Lower lobe of right lung (tissue), 2 donors: ENCODE data around the gene THOC1. TPM values are rescaled to one million over a fixed set of nuclear protein-coding genes. Genes with fewer than 3 reads are reported as not detected.

Source experiments
- ATAC-seq, 2 donors: fragments of 200-7000 bp; cut with Tn5 transposase; one replicate each; pipeline ENCODE4 v1.9.1; 2020 to 2022; ENCODE audit warnings: mild to moderate bottlenecking in 2 of 2, moderate library complexity in 2 of 2
- DNase-seq: peaks from one replicate; pipeline ENCODE4 v3.0.0-alpha.2; 2020
- H3K27ac ChIP-seq: fragments of 200-600 bp; one replicate; pipeline ENCODE4 v1.8.0; 2022
- H3K27me3 ChIP-seq: fragments of 200-600 bp; one replicate; pipeline ENCODE4 v1.8.0; 2022; ENCODE audit warnings: low read depth
- H3K36me3 ChIP-seq: fragments of 200-600 bp; one replicate; pipeline ENCODE4 v1.8.0; 2022; ENCODE audit warnings: mild to moderate bottlenecking
- H3K4me1 ChIP-seq: fragments of 200-600 bp; one replicate; pipeline ENCODE4 v1.8.0; 2022
- H3K4me3 ChIP-seq: fragments of 200-600 bp; one replicate; pipeline ENCODE4 v1.8.0; 2022; ENCODE audit warnings: mild to moderate bottlenecking
- H3K9me3 ChIP-seq: fragments of 200-600 bp; one replicate; pipeline ENCODE4 v1.8.0; 2022
- intact Hi-C: fragments of 100-400 bp; cut with DNase I; formaldehyde crosslinking; loops from one replicate; pipeline ENCODE4 v1.11.0; 2022
- total RNA-seq: library from RNA; stranded (reverse); fragmentation: NEBNext Ultra II Directional; extraction: Animal tissue kit (Norgen Biotek cat#: 25700); gene quantifications from one replicate; pipeline ENCODE4 v1.2.1, GENCODE V29; 2021
- TF ChIP-seq, protein P1 (sequence below): fragments of 200-600 bp; IDR thresholded peaks from one replicate; pipeline ENCODE4 v1.8.0; 2022; ENCODE audit warnings: antibody characterized with exemption, mild to moderate bottlenecking
- donor health status: DM: no; HTN: yes; CAD: no; lungs with severe emphysema.

Gene THOC1
- total RNA-seq, 1 donor from 2014 or later = 31.1 TPM

DNA sequence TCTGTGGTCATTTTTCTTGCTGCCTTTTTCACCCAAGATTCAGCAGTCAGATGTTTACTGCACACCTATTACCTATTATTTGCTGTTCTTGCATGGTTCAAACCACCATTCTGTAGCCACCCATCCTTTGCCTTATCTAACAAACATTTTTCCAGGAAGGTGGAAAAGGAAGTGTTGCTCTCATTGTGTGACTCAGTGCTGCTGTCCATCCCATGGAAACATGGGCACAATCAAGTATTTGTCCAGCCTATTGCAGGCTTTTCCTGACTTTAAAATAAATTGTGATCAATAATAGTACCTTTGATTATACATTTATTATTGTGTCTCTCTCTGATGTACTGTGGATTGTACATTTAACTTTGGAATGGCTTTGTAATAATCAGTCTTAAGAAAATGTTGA lies 56.3 kb downstream of the THOC1 start:
- no peak overlapping the region for H3K27ac ChIP-seq
- H3K4me1 ChIP-seq = no peaks in the 10 kb centered on the region
- DNase-seq (no peak), ATAC-seq (no peak)
- no peak overlapping the region for H3K4me3 ChIP-seq
- H3K9me3 ChIP-seq = no peaks in the 10 kb centered on the region
- no peaks in the 10 kb centered on the region for H3K27me3 ChIP-seq
- H3K36me3 ChIP-seq = peaks cover 90% of the 10 kb centered on the region
- intact Hi-C loops = no loop called here
- TF ChIP-seq, protein P1, sequence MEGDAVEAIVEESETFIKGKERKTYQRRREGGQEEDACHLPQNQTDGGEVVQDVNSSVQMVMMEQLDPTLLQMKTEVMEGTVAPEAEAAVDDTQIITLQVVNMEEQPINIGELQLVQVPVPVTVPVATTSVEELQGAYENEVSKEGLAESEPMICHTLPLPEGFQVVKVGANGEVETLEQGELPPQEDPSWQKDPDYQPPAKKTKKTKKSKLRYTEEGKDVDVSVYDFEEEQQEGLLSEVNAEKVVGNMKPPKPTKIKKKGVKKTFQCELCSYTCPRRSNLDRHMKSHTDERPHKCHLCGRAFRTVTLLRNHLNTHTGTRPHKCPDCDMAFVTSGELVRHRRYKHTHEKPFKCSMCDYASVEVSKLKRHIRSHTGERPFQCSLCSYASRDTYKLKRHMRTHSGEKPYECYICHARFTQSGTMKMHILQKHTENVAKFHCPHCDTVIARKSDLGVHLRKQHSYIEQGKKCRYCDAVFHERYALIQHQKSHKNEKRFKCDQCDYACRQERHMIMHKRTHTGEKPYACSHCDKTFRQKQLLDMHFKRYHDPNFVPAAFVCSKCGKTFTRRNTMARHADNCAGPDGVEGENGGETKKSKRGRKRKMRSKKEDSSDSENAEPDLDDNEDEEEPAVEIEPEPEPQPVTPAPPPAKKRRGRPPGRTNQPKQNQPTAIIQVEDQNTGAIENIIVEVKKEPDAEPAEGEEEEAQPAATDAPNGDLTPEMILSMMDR = no peak

DNA sequence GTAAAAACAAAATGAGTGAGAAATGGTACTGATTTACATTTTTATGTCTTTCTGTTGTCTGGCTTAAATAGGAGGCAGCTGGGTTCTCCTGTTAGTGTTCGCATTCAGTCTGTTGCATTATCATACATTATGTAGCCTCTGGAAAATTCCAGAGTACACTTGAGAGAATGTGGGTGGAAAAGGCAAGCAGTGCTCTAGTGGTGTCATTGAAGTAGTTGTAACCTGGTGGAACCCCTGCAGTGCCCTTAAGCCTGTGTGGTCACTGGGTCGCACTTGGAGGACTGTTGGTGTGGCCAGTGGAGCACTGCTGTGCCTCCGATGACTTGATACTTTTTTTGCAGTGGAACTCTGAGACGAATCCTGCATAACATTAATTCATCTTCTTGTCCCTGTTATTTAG lies 57.1 kb downstream of the THOC1 start:
- Histone ChIP-seq H3K4me3 (no peak overlapping the region), H3K4me1 (no peaks in the 10 kb centered on the region), H3K9me3 (no peaks in the 10 kb centered on the region), H3K27me3 (no peaks in the 10 kb centered on the region), H3K36me3 (peaks cover 90% of the 10 kb centered on the region), H3K27ac (no peak overlapping the region)
- TF ChIP-seq, protein P1 = no peak
- no peak for ATAC-seq
- DNase-seq = no peak
- intact Hi-C loops = no loop called here

DNA sequence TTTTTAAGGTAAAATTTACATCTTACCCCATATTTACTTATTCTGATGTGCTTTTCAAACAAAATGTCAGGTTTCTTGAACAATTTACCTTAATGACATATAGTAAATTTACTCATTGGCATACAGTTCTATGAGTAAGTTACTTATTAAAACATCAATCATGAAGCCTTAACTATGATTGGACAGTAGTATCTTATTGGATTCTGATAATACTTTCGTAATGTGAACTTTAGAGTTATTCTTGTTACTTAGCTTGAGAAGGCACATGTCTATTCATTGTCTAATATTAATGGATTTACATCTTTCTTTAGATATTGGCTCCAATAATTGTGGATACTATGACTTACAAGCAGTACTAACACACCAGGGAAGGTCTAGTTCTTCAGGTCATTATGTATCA lies 57.8 kb downstream of the THOC1 start:
- TF ChIP-seq, protein P1 = no peak
- no peak for ATAC-seq

DNA sequence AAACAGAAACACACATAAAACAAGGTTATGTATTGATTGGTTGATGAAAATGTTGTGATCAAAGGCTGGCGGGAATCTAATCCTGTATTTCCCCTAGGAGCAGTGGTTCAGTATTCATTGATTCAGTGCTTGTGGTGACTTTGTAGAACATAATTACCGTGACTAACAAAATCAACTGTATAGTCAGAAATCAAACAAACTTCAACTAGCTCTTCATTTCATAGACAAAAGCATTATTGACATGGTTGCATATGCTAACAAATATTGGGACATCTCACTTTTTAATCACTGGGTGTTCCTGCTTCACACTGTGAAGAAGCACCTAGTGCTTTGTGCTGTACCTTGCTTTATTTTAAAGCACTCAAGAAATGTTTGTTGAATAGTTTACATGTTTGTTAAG lies 68.1 kb downstream of the THOC1 start:
- Histone ChIP-seq H3K36me3 (peaks cover 81% of the 10 kb centered on the region), H3K4me3 (no peak overlapping the region)
- ATAC-seq = no peak

More for the DNA sequence above, 57.8 kb downstream of the THOC1 start:
- intact Hi-C loops = no loop called here
- Histone ChIP-seq H3K9me3 (no peaks in the 10 kb centered on the region), H3K27me3 (no peaks in the 10 kb centered on the region), H3K4me1 (no peaks in the 10 kb centered on the region), H3K4me3 (no peak overlapping the region), H3K36me3 (peaks cover 90% of the 10 kb centered on the region), H3K27ac (no peak overlapping the region)
- DNase-seq = no peak

DNA sequence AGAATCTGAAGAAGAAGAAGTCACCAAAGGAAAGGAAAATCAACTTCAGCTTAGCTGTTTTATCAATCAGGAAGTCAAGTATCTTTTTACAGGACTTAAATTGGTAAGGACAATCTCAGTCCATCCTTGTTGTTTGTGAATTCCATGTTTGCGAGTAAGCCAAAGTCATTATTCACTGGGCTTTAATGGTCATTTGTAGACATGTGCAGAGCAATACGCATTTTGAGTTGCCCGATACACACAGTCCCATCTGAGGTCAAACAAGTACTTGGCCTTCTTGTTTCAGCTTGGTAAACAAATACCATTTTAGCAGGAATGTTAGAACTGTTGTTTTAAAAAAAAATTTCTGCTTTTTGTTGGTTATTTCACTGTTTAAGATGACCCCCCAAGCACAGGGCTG lies 68.6 kb downstream of the THOC1 start:
- intact Hi-C loops = no loop called here
- DNase-seq (no peak), ATAC-seq (no peak)
- Histone ChIP-seq H3K27ac (no peak overlapping the region), H3K9me3 (no peaks in the 10 kb centered on the region), H3K4me1 (no peaks in the 10 kb centered on the region), H3K27me3 (no peaks in the 10 kb centered on the region), H3K36me3 (peaks cover 76% of the 10 kb centered on the region), H3K4me3 (no peak overlapping the region)
- TF ChIP-seq, protein P1 = no peak

More for the DNA sequence above, 68.1 kb downstream of the THOC1 start:
- intact Hi-C loops = no loop called here
- no peak for DNase-seq
- TF ChIP-seq, protein P1 = no peak
- H3K27ac ChIP-seq = no peak overlapping the region
- H3K4me1 ChIP-seq = no peaks in the 10 kb centered on the region
- no peaks in the 10 kb centered on the region for H3K27me3 ChIP-seq
- no peaks in the 10 kb centered on the region for H3K9me3 ChIP-seq

DNA sequence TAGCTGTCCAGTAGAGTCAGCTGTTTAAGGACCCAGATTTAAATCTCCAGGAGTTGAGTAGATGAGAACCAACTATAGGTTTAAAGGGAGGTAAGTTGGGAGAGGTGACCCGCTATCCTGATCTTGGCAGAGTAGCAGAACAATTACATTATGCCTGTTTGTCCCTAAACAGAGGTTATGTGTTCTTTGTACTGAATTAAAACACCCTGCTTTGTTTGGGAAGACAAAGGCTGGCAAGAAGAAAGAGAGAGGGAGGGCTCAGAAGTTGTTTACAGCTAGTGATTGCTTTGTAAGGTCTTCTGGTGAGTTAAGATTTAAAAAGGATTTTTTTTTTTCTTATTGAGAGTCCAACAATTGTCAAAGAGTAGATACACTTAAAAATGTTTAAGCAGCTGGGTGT lies 72.2 kb downstream of the THOC1 start:
- TF ChIP-seq, protein P1 = no peak
- Histone ChIP-seq H3K27me3 (no peaks in the 10 kb centered on the region), H3K4me3 (no peak overlapping the region), H3K4me1 (no peaks in the 10 kb centered on the region), H3K9me3 (no peaks in the 10 kb centered on the region), H3K27ac (no peak overlapping the region), H3K36me3 (peaks cover 41% of the 10 kb centered on the region)
- no peak for DNase-seq
- ATAC-seq = no peak
- intact Hi-C loops = no loop called here
